ENCODE results near the gene SH3BP4.
A peak's percentile ranks its signal among the peaks of the same experiment; 100 is the strongest.
"Not testable (repeated sequence)": the region's sequence is repeated elsewhere in the genome, so short reads cannot be mapped to it uniquely, and the experiment has no call there.

The SH3BP4 gene

GRCh38 chr2:235018838-235019237, 67.0 kb downstream of the SH3BP4 start:
- POLR2A ChIA-PET: no interaction called here
- no peak overlapping the region for H3K4me3 ChIP-seq (ENCODE audit: low read depth, low read length)
- TF ChIP-seq CTCF (IDR thresholded peaks at IDR 0.05; ENCODE audit: insufficient read depth, low read length, missing control alignments): no peak
- CTCF ChIA-PET: interaction anchor here (1.2 kb wide), 1 partner anchor 10 kb away, joined by 3 read pairs; no protein-coding TSS in a partner anchor
- no peak for DNase-seq (ENCODE audit: low read depth, low spot score)

GRCh38 chr2:235020141-235020540, 68.3 kb downstream of the SH3BP4 start:
- DNase-seq (ENCODE audit: low read depth, low spot score); POLR2A ChIA-PET; H3K4me3 ChIP-seq (ENCODE audit: low read depth, low read length); CTCF ChIA-PET: not testable (repeated sequence)

GRCh38 chr2:235021752-235022151, 69.9 kb downstream of the SH3BP4 start:
- TF ChIP-seq CTCF (IDR thresholded peaks at IDR 0.05; ENCODE audit: insufficient read depth, low read length, missing control alignments): no peak
- peak; percentile 83 for DNase-seq (ENCODE audit: low read depth, low spot score)
- POLR2A ChIA-PET: no interaction called here
- no peak overlapping the region for H3K4me3 ChIP-seq (ENCODE audit: low read depth, low read length)
- CTCF ChIA-PET: no interaction called here

GRCh38 chr2:235024191-235024860, 72.5 kb downstream of the SH3BP4 start:
- no peak for TF ChIP-seq CTCF (IDR thresholded peaks at IDR 0.05; ENCODE audit: insufficient read depth, low read length, missing control alignments)
- peak; percentile 34 for DNase-seq (ENCODE audit: low read depth, low spot score)
- no peak overlapping the region for H3K4me3 ChIP-seq (ENCODE audit: low read depth, low read length)
- POLR2A ChIA-PET: interaction anchor here (1.2 to 2.2 kb wide), 2 partner anchors 43 kb away, joined by 7 to 12 read pairs; no protein-coding TSS in a partner anchor
- CTCF ChIA-PET: interaction anchor here (1.7 to 1.9 kb wide), 2 partner anchors 10 to 32 kb away, joined by 5 to 6 read pairs; no protein-coding TSS in a partner anchor

- no peak overlapping the region for H3K4me3 ChIP-seq (ENCODE audit: low read depth, low read length)
- CTCF ChIA-PET: interaction anchor here (0.7 to 1.9 kb wide), 6 partner anchors 11 to 1049 kb away, joined by 3 to 6 read pairs (median 3); no protein-coding TSS in a partner anchor
- no peak for DNase-seq (ENCODE audit: low read depth, low spot score)
- TF ChIP-seq CTCF (IDR thresholded peaks at IDR 0.05; ENCODE audit: insufficient read depth, low read length, missing control alignments): no peak
- POLR2A ChIA-PET: interaction anchor here (0.8 to 2.2 kb wide), 2 partner anchors 44 to 75 kb away, joined by 4 to 12 read pairs; no protein-coding TSS in a partner anchor
Measured at GRCh38 chr2:235024931-235025773, 73.3 kb downstream of the SH3BP4 start.

GRCh38 chr2:235025800-235026536, 74.2 kb downstream of the SH3BP4 start:
- POLR2A ChIA-PET: interaction anchor here (0.8 to 2.2 kb wide), 2 partner anchors 45 to 76 kb away, joined by 4 to 12 read pairs; no protein-coding TSS in a partner anchor

More at GRCh38 chr2:235025800-235026536, 74.2 kb downstream of the SH3BP4 start:
- H3K4me3 ChIP-seq (ENCODE audit: low read depth, low read length): no peak overlapping the region
- CTCF ChIA-PET: interaction anchor here (0.7 to 1.7 kb wide), 6 partner anchors 9 to 1050 kb away, joined by 3 to 5 read pairs (median 3); no protein-coding TSS in a partner anchor
- peak; percentile 29 for DNase-seq (ENCODE audit: low read depth, low spot score)
- no peak for TF ChIP-seq CTCF (IDR thresholded peaks at IDR 0.05; ENCODE audit: insufficient read depth, low read length, missing control alignments)

All from AG04449 (cell line).